Measurements from ENCODE around the gene HABP2.

The HABP2 gene

DNA sequence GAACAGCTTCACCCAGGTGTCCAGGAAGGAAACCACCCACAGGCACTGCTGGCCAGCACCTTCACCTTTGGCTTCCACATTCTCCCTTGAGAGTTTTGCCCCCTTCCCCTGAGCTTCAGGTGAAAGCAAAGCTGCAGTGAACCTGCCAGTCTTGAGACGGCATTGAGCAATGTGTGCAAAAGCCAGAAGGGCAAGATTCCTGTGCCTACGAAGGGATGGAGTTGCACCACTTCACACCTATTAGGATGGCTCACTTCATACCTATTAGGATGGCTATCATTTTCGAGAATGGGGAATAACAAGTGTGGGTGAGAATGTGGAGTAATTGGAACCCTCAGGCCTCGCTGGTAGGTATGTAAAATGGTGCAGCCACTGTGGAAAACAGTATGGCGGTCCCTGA lies 7.2 kb downstream of the HABP2 start:
- no peak for DNase-seq

DNA sequence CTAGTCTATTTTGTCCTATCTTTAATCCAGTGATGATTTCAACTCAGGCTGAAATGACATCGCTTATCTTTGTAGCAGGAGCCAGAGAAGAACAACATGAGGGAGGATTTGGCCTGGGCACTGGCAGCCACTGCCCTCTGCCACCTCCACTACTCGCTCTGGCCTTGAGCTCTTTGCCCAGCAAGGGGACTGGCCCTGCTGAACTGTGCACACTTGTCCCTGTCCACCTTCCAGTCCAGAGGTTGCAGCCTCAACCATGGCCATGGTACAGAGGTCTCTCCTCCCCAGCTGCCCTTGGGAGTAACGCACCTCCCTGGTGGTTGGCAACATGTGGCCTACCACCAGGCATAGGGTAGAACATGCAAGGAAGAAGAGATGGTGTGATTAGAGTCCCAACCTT lies 8.4 kb downstream of the HABP2 start:
- no peak for DNase-seq

DNA sequence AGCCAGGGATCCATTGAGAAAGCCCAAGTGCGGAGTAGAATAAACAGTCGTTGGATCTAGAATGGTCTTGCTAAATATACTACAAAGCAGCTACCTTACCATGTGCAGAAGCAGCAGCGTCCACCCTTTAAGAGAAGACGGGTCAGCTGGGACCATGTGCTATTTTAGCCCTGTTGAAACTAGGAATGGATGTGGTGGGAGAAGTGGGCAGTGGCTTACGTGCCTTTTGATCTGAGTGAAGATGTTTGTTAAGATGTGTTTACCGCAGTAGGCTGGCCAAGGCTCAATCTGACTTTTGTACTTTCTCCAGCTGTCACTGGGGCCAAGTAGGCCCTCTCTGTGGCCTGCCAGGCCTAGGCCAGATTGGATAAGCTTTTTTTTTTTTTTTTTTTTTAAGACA lies 9.2 kb downstream of the HABP2 start:
- DNase-seq: no peak

DNA sequence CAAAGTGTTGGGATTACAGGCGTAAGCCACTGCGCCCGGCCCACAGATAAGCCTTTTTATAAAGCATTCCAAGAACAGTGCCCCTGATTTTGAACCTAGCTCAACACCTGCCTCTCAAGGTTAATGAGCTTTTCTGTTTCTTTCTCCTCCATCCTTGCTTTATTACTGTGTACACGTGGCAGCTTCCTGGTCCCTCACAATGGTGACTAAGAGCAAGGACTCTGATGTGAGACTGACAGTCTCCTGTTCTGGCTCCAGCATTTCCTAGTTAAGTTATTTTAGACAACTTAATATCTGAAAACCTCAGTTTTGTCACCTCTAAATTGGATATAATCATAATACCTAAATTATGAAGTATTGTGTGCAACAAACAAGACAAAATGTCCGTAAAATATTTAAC lies 9.9 kb downstream of the HABP2 start:
- DNase-seq: no peak

DNA sequence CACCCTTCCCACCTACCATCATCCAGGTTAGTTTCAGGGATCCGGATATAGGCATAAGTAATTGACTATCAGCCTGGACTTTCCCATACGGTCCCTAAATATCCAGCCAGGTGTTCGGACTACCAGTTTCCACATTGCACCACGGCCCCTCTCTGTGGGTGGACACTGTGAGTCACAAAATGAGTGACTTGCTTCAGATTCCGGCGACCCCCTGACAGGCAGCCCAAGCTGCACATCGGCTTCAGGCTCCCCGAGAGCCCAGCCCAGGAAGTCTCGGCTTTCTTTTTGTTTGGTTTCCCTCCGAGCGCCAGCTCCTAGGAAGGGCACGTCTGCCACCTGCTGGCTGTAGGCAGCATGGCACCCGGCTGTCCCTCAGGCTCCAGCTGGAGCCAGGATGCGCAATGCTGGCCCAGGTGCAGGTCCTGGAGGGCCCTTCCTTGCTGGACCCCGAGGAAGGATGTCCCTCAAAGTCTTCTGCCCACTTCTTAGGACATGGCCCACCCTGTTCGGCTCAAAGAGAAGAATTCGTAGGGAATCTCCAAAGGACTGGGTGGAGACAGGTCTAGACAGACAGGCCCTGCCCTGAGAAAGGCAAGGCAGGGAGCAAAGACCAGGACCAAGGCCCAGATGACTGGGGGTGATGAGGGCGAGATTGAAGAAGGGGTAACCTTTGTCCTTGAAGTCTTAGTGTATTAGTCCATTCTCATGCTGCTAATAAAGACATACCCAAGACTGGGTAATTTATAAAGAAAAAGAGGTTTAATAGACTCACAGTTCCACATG lies 10.6 kb downstream of the HABP2 start:
- DNase-seq: peak; percentile 67

DNA sequence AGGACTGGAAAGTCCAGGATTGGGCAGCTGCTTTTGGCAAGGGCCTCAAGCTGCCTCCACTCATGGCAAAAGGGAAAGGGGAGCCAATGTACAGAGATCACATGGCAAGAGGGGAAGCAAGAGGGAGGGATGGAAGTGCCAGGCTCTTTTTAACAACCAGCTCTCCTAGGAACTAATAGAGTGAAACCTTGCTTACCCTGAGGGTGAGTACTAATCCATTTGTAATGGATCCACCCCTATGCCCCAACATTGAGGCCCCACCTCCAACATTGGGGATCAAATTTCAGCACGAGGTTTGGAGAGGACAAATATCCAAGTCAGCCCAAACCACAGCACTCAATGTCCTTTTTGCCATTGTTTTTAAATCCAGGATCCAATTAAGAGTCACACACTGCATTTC lies 12.5 kb downstream of the HABP2 start:
- no peak for DNase-seq

DNA sequence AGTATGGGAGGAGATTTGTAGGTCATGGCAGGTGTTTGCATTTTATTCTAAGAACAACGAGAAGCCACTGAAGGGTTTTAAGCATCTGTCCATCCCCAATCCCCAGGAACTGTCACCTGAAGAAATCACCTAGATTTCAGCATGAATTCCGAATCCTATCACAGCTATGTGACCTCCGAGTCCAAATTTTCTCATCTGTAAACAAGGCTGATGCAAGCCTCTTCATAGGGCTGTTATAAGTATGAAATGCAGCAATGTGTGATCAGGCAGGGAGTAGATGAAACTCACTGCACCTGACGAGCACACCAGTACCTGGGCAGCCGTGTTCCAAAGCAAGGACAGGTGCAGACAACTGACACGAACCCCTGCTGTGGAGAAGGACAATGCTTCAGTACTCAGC lies 14.0 kb downstream of the HABP2 start:
- DNase-seq: no peak

DNA sequence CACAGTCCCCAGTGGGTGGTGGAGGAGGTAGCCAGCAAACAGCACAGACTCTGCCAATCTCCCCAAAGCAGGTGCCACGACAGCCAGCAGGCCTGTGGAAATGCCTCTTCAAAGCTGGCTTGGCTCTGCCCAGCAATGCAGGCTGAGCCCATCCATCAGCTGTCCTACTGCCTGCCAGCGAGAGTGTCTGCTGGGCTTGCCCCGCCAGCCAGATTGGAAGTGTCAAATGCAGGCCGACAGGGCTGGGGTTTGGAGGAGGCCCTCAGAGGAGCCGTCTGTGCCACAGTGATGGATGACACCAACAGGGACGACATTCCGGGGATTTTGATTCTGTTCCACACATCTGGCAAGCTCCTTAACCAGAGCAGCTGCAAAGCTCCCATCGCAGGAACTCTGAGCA lies 16.7 kb downstream of the HABP2 start:
- DNase-seq: no peak

DNA sequence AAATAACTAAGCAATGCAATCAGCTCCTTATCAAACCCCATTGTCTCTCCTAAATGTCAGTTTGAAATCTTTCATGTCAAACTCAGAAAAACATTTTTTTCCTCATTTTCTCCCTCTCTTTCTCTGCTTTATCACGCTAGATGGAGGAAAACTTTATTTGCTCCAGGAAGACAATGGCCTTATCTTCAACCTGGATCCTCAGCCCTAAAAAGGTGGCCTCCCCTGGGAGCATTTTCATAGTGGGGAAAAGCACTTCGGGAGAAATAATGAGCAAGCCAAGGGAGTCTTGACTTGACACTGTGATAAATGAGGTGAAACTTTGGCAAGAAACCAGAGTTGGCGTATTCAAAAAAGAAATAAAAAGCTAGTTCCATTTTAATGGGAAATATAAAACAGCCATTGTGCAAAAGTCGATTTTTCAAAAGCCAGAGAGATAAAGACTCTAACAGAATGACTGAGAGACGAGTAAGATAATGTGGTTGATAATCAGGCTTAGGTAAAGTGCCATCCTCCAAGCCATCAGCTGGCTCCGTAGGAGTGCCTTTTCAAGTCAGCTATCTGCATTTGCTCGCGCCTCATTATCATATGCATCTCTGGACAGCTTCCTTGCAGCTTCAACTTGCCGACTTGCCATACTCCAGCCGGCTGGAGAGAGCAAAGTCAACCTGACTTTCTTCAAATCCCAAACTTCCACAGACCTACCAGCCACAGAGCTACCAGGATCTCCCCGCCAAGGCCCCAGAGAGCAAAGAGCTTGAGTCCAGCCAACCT lies 19.9 kb downstream of the HABP2 start:
- no peak for DNase-seq

DNA sequence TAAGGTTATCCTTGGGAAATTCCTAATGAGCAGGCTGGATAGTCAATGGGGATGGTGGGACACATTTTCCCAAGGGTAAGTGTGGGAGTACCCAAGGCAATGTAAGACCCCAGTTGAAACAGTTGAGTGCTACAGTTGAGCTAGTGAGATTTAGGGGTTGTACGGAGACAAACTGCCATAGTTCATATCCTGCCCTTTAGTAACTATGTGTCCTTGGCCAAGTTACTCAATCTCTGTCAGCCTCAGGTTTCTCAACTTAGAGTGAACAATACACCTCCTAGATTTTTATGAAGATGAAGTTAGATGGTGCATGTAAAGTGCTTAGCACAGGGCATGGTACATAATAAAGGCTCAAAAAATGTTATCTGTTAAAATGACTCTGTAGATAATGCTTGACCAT lies 20.5 kb downstream of the HABP2 start:
- no peak for DNase-seq

DNA sequence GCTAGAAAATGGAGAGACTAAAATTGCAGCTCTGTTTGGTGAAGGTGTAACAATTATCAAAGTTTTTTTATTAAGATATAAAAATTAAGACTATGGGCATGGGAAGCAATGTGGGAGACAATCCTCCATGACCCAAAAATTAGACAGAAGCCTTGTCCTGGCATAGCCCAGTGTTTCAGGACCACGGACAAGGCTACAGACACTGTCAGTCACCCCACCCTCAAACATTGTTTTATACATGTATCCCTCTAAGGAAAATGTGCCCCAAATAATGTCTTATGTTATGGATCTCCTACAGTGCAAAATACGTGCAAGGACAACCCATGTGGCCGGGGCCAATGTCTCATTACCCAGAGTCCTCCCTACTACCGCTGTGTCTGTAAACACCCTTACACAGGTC lies 24.0 kb downstream of the HABP2 start:
- no peak for DNase-seq

DNA sequence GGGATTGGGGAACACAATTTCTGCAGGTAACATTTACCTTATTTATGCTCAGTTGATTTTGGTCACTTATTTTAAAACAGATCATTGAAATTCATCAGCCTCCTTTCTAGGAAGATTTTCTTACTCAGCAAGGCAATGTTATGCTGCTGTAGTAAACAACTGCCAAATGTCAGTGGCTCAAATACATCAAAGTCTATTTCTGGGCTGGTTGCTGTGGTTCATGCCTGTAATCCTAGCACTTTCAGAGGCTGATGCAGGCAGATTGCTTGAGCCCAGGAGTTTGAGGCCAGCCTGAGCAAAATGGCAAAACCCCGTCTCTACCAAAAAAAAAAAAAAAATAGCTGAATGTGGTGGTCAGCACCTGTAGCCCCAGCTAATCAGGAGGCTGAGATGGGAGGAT lies 25.9 kb downstream of the HABP2 start:
- DNase-seq: no peak

DNA sequence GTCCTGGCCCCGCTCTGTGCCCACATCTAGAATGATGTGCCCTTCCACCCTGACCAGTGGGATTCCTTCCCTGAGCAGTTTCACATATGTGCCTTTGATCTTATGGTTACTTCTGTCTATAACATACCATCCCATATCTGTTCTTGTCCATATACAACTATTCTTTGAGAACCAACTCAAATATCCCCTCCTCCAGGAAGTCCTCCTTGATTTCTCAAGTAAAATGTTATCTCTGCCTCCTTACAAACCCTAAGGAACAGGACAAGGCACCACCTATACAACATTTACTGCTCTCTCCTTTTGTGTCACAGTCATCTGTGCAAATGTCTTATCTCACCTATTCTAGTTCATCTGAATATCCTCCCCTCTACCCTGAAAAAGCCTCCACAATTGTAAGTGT lies 28.2 kb downstream of the HABP2 start:
- DNase-seq: no peak

DNA sequence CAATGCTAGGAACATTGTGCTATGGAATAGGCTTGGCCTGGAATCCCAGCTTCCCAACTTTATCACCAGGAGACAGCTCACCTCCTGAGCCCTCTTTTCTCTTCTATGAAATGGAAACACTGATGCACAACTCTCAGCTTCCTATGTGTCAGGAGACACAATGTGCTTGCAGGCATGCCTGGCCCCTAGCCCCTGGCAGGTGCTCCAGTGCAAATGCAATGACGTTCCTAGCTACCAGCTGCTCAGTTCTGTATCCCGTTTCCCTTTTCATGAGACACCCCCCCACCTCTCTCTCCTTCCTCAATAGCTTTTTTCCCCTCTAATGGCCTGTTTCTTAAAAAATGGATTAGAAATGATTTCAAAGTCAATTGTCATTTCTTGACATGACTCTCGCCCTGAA lies 30.7 kb downstream of the HABP2 start:
- no peak for DNase-seq

DNA sequence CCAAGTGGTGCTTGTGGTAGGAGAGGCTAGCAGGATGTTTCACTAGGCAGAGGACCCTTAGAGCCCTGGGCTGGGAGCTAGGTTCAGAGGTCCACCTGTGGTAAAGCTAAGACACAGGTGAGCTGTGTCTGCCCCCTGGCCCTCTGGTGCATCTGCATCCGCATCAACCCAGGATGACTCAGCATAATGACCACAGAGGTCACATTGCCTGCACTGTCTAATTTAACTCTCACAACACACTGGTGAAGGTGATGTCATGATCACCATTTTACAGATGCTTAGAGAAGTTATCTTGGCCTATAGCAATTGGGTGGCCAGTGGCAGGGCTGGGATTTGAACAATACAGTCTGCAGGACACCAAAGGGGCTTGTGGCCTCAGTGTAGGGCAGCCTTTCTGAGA lies 33.1 kb downstream of the HABP2 start:
- DNase-seq: no peak

DNA sequence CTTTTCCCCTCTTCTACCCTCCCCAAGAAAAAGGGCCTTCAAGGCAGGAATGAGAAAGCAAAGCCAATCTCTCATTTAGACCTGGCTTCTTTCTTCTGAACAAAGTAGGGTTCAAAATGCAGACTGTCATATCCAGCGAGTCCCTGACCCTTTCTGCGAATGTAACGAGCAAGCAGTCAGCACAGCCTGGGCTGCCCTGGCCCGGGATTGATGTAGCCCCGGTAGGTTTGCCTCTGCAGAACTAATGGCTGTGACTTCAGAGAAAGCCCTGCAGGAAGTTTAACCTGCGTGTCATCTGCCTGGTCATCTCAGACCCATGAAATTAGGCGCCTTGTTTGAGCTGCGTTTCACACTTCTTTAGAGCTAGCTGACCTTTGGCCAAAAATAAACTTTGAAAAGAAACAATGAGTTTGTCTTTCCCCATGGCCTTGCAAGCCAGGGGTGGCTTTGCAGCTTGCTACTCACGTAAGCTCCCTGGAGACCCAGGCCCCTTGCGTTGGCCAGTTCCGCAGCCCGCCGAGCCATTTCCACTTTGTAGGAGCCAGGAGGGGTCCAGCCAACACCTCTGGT lies 36.4 kb downstream of the HABP2 start:
- DNase-seq: no peak

DNA sequence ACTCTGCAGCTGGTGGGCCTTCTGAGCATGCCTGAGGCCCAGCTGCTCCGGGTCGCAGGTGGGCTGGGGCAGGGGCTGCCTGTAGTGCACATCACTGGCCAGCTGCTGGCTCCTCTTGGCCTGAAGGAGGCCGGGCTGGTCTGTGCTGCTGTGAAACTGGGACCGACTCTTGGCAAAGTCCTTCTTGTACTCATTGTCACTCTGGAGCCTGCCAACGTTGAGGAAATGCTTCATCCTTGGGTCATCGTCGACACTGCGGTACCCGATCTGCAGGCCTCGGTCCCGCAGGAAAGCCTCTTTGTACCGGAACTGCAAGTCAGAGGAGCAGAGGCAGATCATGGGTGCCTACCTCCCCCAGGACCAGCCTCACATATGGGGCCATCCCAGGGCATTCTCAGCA lies 37.7 kb downstream of the HABP2 start:
- no peak for DNase-seq

DNA sequence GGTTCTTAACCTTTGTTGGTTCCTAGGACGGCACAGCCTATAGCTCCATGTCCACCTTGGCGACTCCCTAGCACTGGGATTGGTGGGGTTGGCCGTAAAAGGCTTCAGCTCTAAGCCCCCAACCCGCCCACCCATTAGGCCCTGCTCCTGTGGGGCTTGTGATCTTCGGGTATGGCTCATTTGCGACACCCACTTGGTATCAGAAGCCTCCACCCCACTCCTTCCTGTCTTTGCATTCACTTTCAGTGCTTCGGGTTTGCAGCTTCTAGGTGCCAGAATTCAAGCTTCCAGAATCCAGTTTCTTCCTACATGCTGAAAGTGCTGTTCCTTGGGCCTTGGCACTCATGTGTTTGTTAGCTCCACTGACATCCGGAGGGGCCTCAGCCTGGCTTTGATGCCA lies 39.5 kb downstream of the HABP2 start:
- no peak for DNase-seq

DNA sequence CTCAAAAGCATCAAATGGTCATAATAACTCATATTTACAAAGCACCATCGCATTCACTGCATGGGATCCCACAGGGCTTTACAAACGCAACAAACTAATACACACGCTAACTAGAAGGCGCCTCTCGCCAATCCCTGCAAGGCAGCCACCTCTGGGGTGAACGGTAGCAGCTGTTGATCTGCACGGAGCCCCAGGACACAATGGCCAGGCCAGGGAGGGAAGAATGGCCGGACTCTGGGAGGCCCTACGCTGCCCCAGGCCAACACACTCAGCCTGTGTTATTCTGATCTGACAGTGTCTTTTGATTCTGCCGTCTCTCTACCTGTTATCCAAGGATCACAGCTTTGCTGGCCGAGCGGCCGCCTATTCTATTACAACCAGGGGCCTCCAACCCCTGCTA lies 41.8 kb downstream of the HABP2 start:
- no peak for DNase-seq

DNA sequence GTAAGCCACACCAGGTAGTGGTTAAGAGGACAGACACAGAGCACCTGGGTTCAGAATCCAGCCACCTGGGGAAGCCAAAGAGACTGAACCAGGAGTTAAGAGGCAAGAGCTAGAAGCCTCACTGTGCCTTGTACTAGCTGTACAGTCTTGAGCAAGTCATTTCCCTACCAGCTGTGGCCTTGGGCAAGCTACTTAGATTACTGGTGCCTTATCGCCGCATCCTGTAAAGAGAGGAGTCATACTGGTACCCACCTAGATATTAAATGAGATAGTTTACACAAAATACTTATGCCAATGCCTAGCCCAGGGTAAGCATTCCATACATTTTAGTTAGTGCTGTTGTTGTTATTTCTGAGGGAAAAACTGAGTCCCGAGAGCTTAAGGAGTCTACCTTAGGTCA lies 47.7 kb downstream of the HABP2 start:
- DNase-seq: no peak

DNA sequence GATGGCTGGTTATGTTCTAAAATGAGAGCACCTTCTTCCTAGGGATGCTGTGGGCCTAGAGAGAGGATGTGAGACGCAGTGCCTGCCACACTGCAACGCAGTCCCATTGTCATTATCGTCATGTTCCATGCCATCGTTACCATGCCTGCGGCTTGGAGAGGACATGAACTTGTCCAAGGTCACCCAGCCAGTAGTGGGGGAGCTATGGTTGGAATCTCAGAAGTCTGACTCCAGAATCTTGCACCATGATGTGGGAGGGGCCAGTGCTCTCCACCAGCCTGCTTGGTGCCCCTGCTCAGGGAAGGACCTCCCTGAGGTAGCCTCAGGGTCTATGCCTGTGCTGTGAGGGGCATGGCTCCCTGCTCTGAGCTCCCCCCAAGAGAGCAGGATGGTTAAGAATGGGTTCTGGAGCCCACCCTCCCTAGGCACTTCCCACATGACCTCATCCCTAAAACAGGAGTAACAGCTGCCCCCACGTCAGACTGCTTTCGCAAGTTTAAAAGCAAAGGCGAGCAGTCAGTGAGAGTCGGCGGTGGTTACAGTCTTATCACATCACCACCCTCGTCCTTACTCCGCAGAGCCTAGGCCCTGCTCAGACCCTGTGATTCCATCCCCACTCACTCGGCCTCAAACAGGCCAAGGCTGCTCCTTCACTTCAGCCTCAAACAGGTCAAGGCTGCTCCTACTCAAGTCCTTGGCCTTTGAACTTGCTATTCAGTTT lies 50.4 kb downstream of the HABP2 start:
- no peak for DNase-seq

DNA sequence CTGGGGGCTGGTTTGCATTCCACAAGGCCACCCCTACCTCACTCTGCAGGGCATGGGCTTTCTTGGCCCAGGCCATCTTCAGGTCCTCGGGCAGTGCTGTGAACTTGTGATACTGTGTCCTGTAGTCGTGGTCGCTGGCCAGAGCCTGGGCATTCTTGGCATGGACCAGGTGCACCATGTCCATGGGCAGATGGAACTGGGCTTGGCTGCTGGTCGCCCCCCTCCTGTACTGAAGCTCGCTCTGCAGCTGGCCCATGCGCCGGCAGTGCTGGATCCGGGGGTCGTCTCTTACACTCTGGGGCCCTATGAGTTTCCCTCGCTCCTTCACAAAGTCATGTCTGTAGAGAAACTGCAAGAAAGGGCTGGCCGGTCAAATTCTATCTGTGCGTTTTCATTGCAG lies 51.7 kb downstream of the HABP2 start:
- no peak for DNase-seq

DNA sequence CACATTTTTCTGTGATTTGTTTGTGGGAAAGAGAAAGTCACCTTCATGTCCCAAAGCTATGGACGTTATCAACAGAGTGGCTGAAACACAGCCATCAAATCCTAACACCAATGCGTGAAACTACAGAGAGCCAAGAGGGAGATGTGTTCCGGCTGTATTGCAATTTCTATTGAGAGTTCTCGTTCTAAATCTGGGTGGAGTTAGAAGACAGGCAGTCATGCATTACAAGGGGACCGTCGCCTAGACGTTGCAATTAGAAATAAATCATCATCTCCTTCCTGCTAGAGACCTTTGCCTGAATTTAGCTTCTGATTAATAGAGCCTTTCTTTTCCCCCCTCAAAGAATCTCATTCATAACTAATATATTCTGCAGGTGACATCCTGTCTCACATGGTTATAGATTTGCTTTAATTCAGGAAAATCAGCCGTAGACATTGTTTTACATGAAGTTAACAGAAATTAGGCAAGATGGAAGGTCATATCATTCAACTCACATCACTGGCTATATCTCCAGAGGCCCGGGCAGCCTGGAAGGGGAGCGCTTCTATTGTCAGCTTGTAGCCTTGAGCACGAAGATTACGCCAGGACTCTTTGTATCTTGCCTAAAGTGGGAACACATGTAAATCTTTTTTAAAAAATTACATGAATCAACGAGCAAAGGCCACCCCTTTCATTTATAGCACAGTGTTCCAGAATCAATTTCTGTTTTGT lies 52.6 kb downstream of the HABP2 start:
- no peak for DNase-seq

All from activated naive CD4-positive, alpha-beta T cell treated with anti-CD3 and anti-CD28 coated beads, Interleukin-2, amount 50 U/mL, for 16 hours (primary cell).